Measurements from ENCODE around the gene MEI1. TPM values are rescaled to one million over a fixed set of nuclear protein-coding genes. Genes with fewer than 3 reads are reported as not detected.
"Not testable (repeated sequence)": the region's sequence is repeated elsewhere in the genome, so short reads cannot be mapped to it uniquely, and the experiment has no call there.

Gene MEI1
- total and polyA plus RNA-seq, 7 donors, result 0.01 to 0.47 (median 0.23) TPM; not detected in 2

DNA sequence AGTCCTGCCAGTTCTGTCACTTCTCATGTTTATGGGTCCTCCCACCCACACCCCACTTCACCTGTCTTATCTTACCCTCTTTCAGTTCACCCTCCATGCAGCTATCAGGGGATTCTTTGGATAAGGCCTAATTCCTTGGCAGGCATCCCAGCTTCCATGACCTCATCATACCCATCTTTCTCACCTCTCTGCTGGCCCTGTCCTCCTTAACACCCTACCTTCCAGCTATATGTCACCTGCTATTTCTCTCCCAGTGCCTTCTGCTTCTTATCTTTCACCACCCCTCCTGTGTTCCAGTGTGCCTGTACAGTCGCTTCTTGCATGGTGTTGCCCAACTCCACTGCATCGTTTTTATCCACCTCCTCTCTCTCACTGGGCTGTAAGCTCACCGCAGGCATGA lies 38.9 kb upstream of the MEI1 start:
- DNase-seq, result no peak

GRCh38 chr22:41661088-41661487 lies 38.2 kb upstream of the MEI1 start:
- H3K27ac ChIP-seq, result peak overlapping the region; percentile 30
- intact Hi-C loops (cut with DNase I), result no loop called here
- ATAC-seq (no peak), DNase-seq (no peak)
- no peak overlapping the region for H3K4me3 ChIP-seq
- H3K36me3 ChIP-seq (ENCODE audit: insufficient read depth in 1 of 2, low read depth in 1 of 2), result peaks cover 27 to 94% of the 10 kb centered on the region in 2 donors
- 90 to 93% (median 92%) methylated on average over 3 of the region's 3 CpGs for WGBS, 3 donors
- H3K9me3 ChIP-seq, result no peaks in the 10 kb centered on the region
- peaks cover 16% of the 10 kb centered on the region for H3K4me1 ChIP-seq
- no peaks in the 10 kb centered on the region for H3K27me3 ChIP-seq (ENCODE audit: insufficient read depth in 3 of 3, low read length in 2 of 3)
- no peak for TF ChIP-seq CTCF (IDR thresholded peaks at IDR 0.05)

More for the DNA sequence above, 38.9 kb upstream of the MEI1 start:
- intact Hi-C loops (cut with DNase I), result no loop called here
- H3K27ac ChIP-seq, result peak overlapping the region; percentile 30
- no peak for TF ChIP-seq CTCF (IDR thresholded peaks at IDR 0.05)
- H3K36me3 ChIP-seq (ENCODE audit: insufficient read depth in 1 of 2, low read depth in 1 of 2), result peaks cover 27 to 100% of the 10 kb centered on the region in 2 donors
- no peaks in the 10 kb centered on the region for H3K27me3 ChIP-seq (ENCODE audit: insufficient read depth in 3 of 3, low read length in 2 of 3)
- peak; percentile 62 to 90 (median 83) for ATAC-seq
- H3K4me1 ChIP-seq, result peaks cover 16% of the 10 kb centered on the region
- no peaks in the 10 kb centered on the region for H3K9me3 ChIP-seq
- WGBS, 3 donors, result 41 to 58% (median 44%) methylated on average over 3 of the region's 3 CpGs
- no peak overlapping the region for H3K4me3 ChIP-seq

DNA sequence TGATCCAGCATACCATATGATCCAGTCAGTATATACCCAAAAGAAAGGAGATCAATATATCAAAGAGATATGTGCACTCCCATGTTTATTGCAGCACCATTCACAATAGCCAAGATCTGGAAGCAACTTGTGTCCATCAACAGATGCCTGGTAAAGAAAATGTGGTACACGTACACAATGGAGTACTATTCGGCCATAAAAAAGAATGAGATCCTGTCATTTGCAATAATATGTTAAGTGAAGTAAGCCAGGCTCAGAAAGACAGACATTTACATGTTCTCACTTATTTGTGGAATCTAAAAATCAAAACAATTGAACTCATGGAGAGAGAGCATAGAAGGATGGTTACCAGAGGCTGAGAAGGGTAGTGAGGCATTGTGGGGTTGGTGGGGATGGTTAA lies 37.6 kb upstream of the MEI1 start:
- DNase-seq (no peak), ATAC-seq (no peak)
- no peak for TF ChIP-seq CTCF (IDR thresholded peaks at IDR 0.05)
- Histone ChIP-seq H3K9me3 (no peaks in the 10 kb centered on the region), H3K36me3 (ENCODE audit: insufficient read depth in 1 of 2, low read depth in 1 of 2) (peaks cover 24 to 88% of the 10 kb centered on the region in 2 donors), H3K27ac (no peak overlapping the region), H3K4me3 (no peak overlapping the region), H3K27me3 (ENCODE audit: insufficient read depth in 3 of 3, low read length in 2 of 3) (no peaks in the 10 kb centered on the region), H3K4me1 (peaks cover 16% of the 10 kb centered on the region)
- 93 to 94% (median 94%) methylated on average over 2 of the region's 2 CpGs for WGBS, 3 donors
- intact Hi-C loops (cut with DNase I), result no loop called here

DNA sequence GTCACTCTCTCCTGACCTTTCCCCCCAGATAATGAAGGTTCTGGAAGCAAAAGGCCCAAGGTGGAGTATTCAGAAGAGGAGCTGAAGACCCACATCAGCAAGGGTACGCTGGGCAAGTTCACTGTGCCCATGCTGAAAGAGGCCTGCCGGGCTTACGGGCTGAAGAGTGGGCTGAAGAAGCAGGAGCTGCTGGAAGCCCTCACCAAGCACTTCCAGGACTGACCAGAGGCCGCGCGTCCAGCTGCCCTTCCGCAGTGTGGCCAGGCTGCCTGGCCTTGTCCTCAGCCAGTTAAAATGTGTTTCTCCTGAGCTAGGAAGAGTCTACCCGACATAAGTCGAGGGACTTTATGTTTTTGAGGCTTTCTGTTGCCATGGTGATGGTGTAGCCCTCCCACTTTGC lies 35.7 kb upstream of the MEI1 start:
- peaks cover 22 to 69% of the 10 kb centered on the region in 2 donors for H3K36me3 ChIP-seq (ENCODE audit: insufficient read depth in 1 of 2, low read depth in 1 of 2)
- H3K4me1 ChIP-seq, result peaks cover 20% of the 10 kb centered on the region
- H3K9me3 ChIP-seq; ATAC-seq; DNase-seq; H3K27ac ChIP-seq; intact Hi-C loops (cut with DNase I); H3K4me3 ChIP-seq; H3K27me3 ChIP-seq (ENCODE audit: insufficient read depth in 3 of 3, low read length in 2 of 3): not testable (repeated sequence)
- 76 to 86% (median 85%) methylated on average over 8 to 9 of the region's 9 CpGs for WGBS, 3 donors

DNA sequence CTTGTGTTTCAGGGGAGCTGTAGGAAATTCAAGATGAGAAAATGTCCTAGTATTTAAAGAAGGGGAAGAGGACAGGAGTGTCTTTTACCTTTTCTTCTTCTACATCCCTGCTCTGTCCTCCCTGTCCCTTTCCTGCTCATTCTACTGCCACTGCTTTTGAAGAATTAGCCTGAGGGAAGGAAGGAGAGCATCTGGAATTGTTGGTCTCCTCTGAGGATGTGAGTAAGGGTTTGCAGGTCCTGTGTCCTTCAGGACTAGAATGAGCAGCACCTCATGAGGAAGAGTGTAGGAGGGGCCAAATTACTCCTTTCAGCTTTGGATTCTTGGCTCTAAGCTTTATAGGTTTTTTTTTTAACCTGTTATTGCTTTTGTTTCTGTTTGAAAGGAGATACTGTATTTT lies 34.8 kb upstream of the MEI1 start:
- no peak for TF ChIP-seq CTCF (IDR thresholded peaks at IDR 0.05)

More for the DNA sequence above, 34.8 kb upstream of the MEI1 start:
- Histone ChIP-seq H3K36me3 (ENCODE audit: insufficient read depth in 1 of 2, low read depth in 1 of 2) (peaks cover 18 to 60% of the 10 kb centered on the region in 2 donors), H3K27ac (no peak overlapping the region), H3K4me1 (peaks cover 15% of the 10 kb centered on the region), H3K27me3 (ENCODE audit: insufficient read depth in 3 of 3, low read length in 2 of 3) (no peaks in the 10 kb centered on the region), H3K4me3 (no peak overlapping the region), H3K9me3 (no peaks in the 10 kb centered on the region)
- ATAC-seq (no peak), DNase-seq (no peak)
- intact Hi-C loops (cut with DNase I), result no loop called here
